ENCODE data around the gene IQCK.

- TF ChIP-seq CTCF (IDR thresholded peaks at IDR 0.05 in 8 of 11, conservative IDR thresholded peaks at IDR 0.05 in 3 of 11): no peak
- no peak for TF ChIP-seq POLR2A (IDR thresholded peaks at IDR 0.05)
- TF ChIP-seq POLR2AphosphoS5 (IDR thresholded peaks at IDR 0.05): no peak
These were observed 166.0 kb downstream of the IQCK start for GRCh38 chr16:19883966-19884485.
